HepG2 (cell line): ENCODE measurements around the gene TBC1D1. TPM values are rescaled to one million over a fixed set of nuclear protein-coding genes. Genes with fewer than 3 reads are reported as not detected.

ENCODE experiments used
- BRD4 ChIP-seq: sonication (generic); formaldehyde crosslinking; IDR thresholded peaks from 2 replicates; pipeline ENCODE4 v1.4.0; 2020; ENCODE audit warnings: missing genetic modification reagents
- FOXC1 ChIP-seq: sonication (generic); formaldehyde crosslinking; IDR thresholded peaks from 2 replicates; pipeline ENCODE4 v1.8.0; 2022; ENCODE audit warnings: mild to moderate bottlenecking, missing genetic modification reagents, borderline replicate concordance
- GABPA ChIP-seq, 2 experiments: IDR thresholded peaks; 2 replicates each; pipeline ENCODE4 v1.6.1; 2011 to 2016; ENCODE audit warnings: low read depth in 2 of 2, low read length in 1 of 2, missing biosample characterization in 1 of 2, missing genetic modification characterization in 1 of 2
- JARID2 ChIP-seq: sonication (generic); formaldehyde crosslinking; IDR thresholded peaks from 2 replicates; pipeline ENCODE4 v1.8.1; 2023; ENCODE audit warnings: missing genetic modification reagents, inconsistent platforms; ENCODE audit not compliant: insufficient replicate concordance
- MAFK ChIP-seq, 2 experiments: IDR thresholded peaks in 1 of 2; conservative IDR thresholded peaks in 1 of 2; 2 replicates each; pipeline ENCODE4 v1.6.1; 2011; ENCODE audit warnings: improper control_type of control experiment in 2 of 2, low read length in 2 of 2
- MAZ ChIP-seq, 2 experiments: sonication (generic) in 1 of 2; formaldehyde crosslinking in 1 of 2; IDR thresholded peaks; 2 replicates each; pipeline versions ENCODE4 v1.5.0 to v1.6.1; 2012 to 2020; ENCODE audit warnings: low read depth in 2 of 2, mild to moderate bottlenecking in 2 of 2, borderline replicate concordance in 1 of 2, improper control_type of control experiment in 1 of 2, low read length in 1 of 2, missing genetic modification reagents in 1 of 2, moderate library complexity in 1 of 2
- MXI1 ChIP-seq: IDR thresholded peaks from 3 replicates; pipeline ENCODE4 v1.6.1; 2012; ENCODE audit warnings: low read depth, low read length, inconsistent platforms, borderline replicate concordance
- NAIF1 ChIP-seq: sonication (generic); formaldehyde crosslinking; IDR thresholded peaks from 2 replicates; pipeline ENCODE4 v1.5.0; 2020; ENCODE audit warnings: mild to moderate bottlenecking, missing genetic modification reagents, borderline replicate concordance
- NFATC3 ChIP-seq: sonication (generic); formaldehyde crosslinking; IDR thresholded peaks from 2 replicates; pipeline ENCODE4 v1.5.1; 2020; ENCODE audit warnings: mild to moderate bottlenecking, missing genetic modification reagents
- NPAS2 ChIP-seq: sonication (generic); formaldehyde crosslinking; IDR thresholded peaks from 2 replicates; pipeline ENCODE4 v1.8.0; 2022; ENCODE audit warnings: mild to moderate bottlenecking, missing genetic modification reagents, borderline replicate concordance
- NR2F1 ChIP-seq, 2 experiments: fragments of 450-650 bp in 1 of 2; formaldehyde crosslinking in 1 of 2; IDR thresholded peaks; 2 replicates each; pipeline versions ENCODE4 v1.5.0 to v1.6.1; 2016 to 2020; ENCODE audit warnings: mild to moderate bottlenecking in 1 of 2, missing compliant biosample characterization in 1 of 2, missing genetic modification reagents in 1 of 2, moderate library complexity in 1 of 2
- POGZ ChIP-seq: sonication (generic); formaldehyde crosslinking; IDR thresholded peaks from 2 replicates; pipeline ENCODE4 v1.4.0; 2020; ENCODE audit warnings: mild to moderate bottlenecking, missing genetic modification reagents
- PTBP1 ChIP-seq: fragments of 200-400 bp; formaldehyde crosslinking; IDR thresholded peaks from 2 replicates; pipeline ENCODE4 v1.6.1; 2018; ENCODE audit warnings: low read length, low read depth; ENCODE audit not compliant: poor library complexity, severe bottlenecking
- RBFOX2 ChIP-seq: fragments of 200-400 bp; formaldehyde crosslinking; IDR thresholded peaks from 2 replicates; pipeline ENCODE4 v1.6.1; 2017; ENCODE audit warnings: low read depth, mild to moderate bottlenecking, low read length
- REL ChIP-seq: sonication (generic); formaldehyde crosslinking; conservative IDR thresholded peaks from 2 replicates; pipeline ENCODE4 v1.8.0; 2022; ENCODE audit warnings: mild to moderate bottlenecking, missing genetic modification reagents, moderate library complexity
- RORA ChIP-seq: sonication (generic); formaldehyde crosslinking; IDR thresholded peaks from 2 replicates; pipeline ENCODE4 v1.5.0; 2020; ENCODE audit warnings: mild to moderate bottlenecking, missing genetic modification reagents, moderate library complexity
- SMAD9 ChIP-seq: sonication (generic); formaldehyde crosslinking; IDR thresholded peaks from 2 replicates; pipeline ENCODE4 v1.5.1; 2020; ENCODE audit warnings: mild to moderate bottlenecking, missing genetic modification reagents
- SRSF1 ChIP-seq: fragments of 200-400 bp; formaldehyde crosslinking; optimal IDR thresholded peaks from 2 replicates; pipeline ENCODE3; 2017; ENCODE audit warnings: mild to moderate bottlenecking, low read depth, low read length, moderate library complexity
- SRSF9 ChIP-seq: fragments of 200-400 bp; formaldehyde crosslinking; IDR thresholded peaks from 2 replicates; pipeline ENCODE4 v1.6.1; 2018; ENCODE audit warnings: borderline replicate concordance, mild to moderate bottlenecking, low read depth, low read length; ENCODE audit not compliant: insufficient read depth, poor library complexity, severe bottlenecking
- U2AF1 ChIP-seq: fragments of 200-400 bp; formaldehyde crosslinking; optimal IDR thresholded peaks from 2 replicates; pipeline ENCODE3; 2017; ENCODE audit warnings: mild to moderate bottlenecking, low read depth, low read length
- ZNF10 ChIP-seq: sonication (generic); formaldehyde crosslinking; IDR thresholded peaks from 2 replicates; pipeline ENCODE4 v1.4.0; 2020; ENCODE audit warnings: mild to moderate bottlenecking, low read depth, missing genetic modification reagents, borderline replicate concordance
- ZNF354B ChIP-seq: sonication (generic); formaldehyde crosslinking; IDR thresholded peaks from 2 replicates; pipeline ENCODE4 v1.8.0; 2022; ENCODE audit warnings: mild to moderate bottlenecking, missing genetic modification reagents
- ZNF496 ChIP-seq: sonication (generic); formaldehyde crosslinking; IDR thresholded peaks from 2 replicates; pipeline ENCODE4 v1.8.1; 2023; ENCODE audit warnings: mild to moderate bottlenecking, moderate library complexity, missing genetic modification reagents; ENCODE audit not compliant: insufficient replicate concordance
- ZNF790 ChIP-seq: sonication (generic); formaldehyde crosslinking; IDR thresholded peaks from 2 replicates; pipeline ENCODE4 v1.8.0; 2022; ENCODE audit warnings: missing genetic modification reagents, mild to moderate bottlenecking, borderline replicate concordance
- ZNF841 ChIP-seq: sonication (generic); formaldehyde crosslinking; IDR thresholded peaks from 2 replicates; pipeline ENCODE4 v1.8.1; 2023; ENCODE audit warnings: missing genetic modification reagents, borderline replicate concordance
- polyA plus RNA-seq, 8 experiments: library from polyadenylated mRNA; depleted of rRNA in 3 of 8; stranded (reverse) in 7 of 8; unstranded in 1 of 8; fragments of >200 nt; fragmentation: Illumina TruSeq in 4 of 8; extraction: Trizol in 4 of 8; gene quantifications; 2 replicates each; pipeline versions ENCODE4 v1.2.1 to v1.2.3, GENCODE V29; 2011 to 2016; ENCODE audit warnings: low read depth in 4 of 8, missing spikeins in 1 of 8, mixed read lengths in 1 of 8; ENCODE audit not compliant: insufficient read depth in 1 of 8
- total RNA-seq, 5 experiments: library from RNA; depleted of rRNA; stranded (reverse); fragments of >200 nt; fragmentation: Illumina TruSeq; extraction: Trizol; gene quantifications; 2 replicates each; pipeline ENCODE4 v1.2.3, GENCODE V29; 2016; ENCODE audit warnings: low read depth in 1 of 5
- TF ChIP-seq, protein P1 (sequence below): sonication (generic); formaldehyde crosslinking; IDR thresholded peaks from 2 replicates; pipeline ENCODE4 v1.4.0; 2020; ENCODE audit warnings: mild to moderate bottlenecking, missing genetic modification reagents
- TF ChIP-seq, protein P2 (sequence below): sonication (generic); formaldehyde crosslinking; IDR thresholded peaks from 2 replicates; pipeline ENCODE4 v1.5.1; 2020; ENCODE audit warnings: missing genetic modification reagents, mild to moderate bottlenecking, borderline replicate concordance

Gene TBC1D1
- total and polyA plus RNA-seq, 2 of the 13 experiments (the other 11 are each of a cell fraction or from before 2014, with no cell fraction given): 37.3 to 62.8 TPM

DNA sequence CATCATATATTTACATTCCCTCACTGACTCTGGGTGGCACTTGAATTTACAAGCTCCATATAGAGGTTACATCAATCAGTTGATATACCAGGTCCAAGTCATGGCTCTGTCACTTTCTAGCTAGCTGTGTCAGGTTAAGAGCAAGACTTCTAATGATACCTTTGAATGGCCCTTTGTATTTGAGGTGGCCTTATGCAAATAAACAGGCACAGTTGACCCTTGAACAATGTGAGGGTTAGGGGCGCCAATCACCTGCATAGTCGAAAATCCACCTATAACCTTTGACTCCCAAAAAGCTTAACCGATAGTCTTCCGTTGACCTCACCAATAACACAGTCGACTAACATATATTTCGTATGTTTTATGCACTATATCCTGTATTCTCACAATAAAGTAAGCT, 68.0 kb downstream of the TBC1D1 start (continued):
- no peak for TF ChIP-seq ZNF10 (CRISPR knock-in tag)
- TF ChIP-seq SRSF9: no peak
- TF ChIP-seq POGZ: peak; percentile 84
- no peak for TF ChIP-seq BRD4 (CRISPR knock-in tag)
- no peak for TF ChIP-seq REL (CRISPR knock-in tag)
- no peak for TF ChIP-seq ZNF841 (CRISPR knock-in tag)
- no peak for TF ChIP-seq JARID2
- no peak for TF ChIP-seq FOXC1
- no peak for TF ChIP-seq U2AF1
- no peak for TF ChIP-seq MXI1
- TF ChIP-seq PTBP1: no peak
- TF ChIP-seq NPAS2: no peak
- TF ChIP-seq ZNF790 (CRISPR knock-in tag): no peak
- TF ChIP-seq GABPA (IDR thresholded peaks at IDR 0.05; ENCODE audit: low read depth, low read length): no peak
- TF ChIP-seq GABPA (CRISPR knock-in tag; IDR thresholded peaks at IDR 0.05; ENCODE audit: low read depth): no peak
- TF ChIP-seq, protein P1, sequence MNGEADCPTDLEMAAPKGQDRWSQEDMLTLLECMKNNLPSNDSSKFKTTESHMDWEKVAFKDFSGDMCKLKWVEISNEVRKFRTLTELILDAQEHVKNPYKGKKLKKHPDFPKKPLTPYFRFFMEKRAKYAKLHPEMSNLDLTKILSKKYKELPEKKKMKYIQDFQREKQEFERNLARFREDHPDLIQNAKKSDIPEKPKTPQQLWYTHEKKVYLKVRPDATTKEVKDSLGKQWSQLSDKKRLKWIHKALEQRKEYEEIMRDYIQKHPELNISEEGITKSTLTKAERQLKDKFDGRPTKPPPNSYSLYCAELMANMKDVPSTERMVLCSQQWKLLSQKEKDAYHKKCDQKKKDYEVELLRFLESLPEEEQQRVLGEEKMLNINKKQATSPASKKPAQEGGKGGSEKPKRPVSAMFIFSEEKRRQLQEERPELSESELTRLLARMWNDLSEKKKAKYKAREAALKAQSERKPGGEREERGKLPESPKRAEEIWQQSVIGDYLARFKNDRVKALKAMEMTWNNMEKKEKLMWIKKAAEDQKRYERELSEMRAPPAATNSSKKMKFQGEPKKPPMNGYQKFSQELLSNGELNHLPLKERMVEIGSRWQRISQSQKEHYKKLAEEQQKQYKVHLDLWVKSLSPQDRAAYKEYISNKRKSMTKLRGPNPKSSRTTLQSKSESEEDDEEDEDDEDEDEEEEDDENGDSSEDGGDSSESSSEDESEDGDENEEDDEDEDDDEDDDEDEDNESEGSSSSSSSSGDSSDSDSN (CRISPR knock-in tag): no peak
- no peak for TF ChIP-seq MAZ (IDR thresholded peaks at IDR 0.05; ENCODE audit: borderline replicate concordance, low read depth, low read length)
- no peak for TF ChIP-seq MAZ (CRISPR knock-in tag; IDR thresholded peaks at IDR 0.05; ENCODE audit: low read depth)
- TF ChIP-seq ZNF354B (CRISPR knock-in tag): no peak
- TF ChIP-seq RBFOX2: no peak
- no peak for TF ChIP-seq MAFK (conservative IDR thresholded peaks at IDR 0.05 in 1 of 2, IDR thresholded peaks at IDR 0.05 in 1 of 2; ENCODE audit: low read length in 2 of 2)
- TF ChIP-seq SRSF1: no peak
- TF ChIP-seq NFATC3 (CRISPR knock-in tag): no peak
- peak; percentile 52 to 66; a peak in 2 of 4 replicates for TF ChIP-seq NR2F1 (CRISPR knock-in tag; IDR thresholded peaks at IDR 0.05)
- no peak for TF ChIP-seq RORA
- no peak for TF ChIP-seq NAIF1 (CRISPR knock-in tag)
- no peak for TF ChIP-seq ZNF496
- TF ChIP-seq, protein P2, sequence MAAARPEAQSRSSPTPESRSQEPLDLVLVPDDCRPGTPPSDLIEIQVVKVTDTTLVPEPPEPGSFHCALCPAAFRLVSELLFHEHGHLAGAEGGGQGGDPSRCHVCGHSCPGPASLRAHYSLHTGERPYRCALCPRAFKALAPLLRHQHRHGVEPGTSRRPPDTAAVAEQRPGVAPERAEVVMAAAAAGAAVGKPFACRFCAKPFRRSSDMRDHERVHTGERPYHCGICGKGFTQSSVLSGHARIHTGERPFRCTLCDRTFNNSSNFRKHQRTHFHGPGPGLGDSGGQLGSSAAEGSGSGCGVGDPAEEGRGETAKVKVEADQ (CRISPR knock-in tag): no peak
- TF ChIP-seq SMAD9 (CRISPR knock-in tag): no peak
